H1 (cell line): ENCODE results near the gene SH3BP2. TPM values are rescaled to one million over a fixed set of nuclear protein-coding genes. Genes with fewer than 3 reads are reported as not detected.

ENCODE experiments used
- CHD2 ChIP-seq: IDR thresholded peaks from 2 replicates; pipeline ENCODE4 v1.6.1; 2012; ENCODE audit warnings: low read length, improper control_type of control experiment
- HDAC2 ChIP-seq, 2 experiments: fragments of 300-600 bp in 1 of 2; sonication (generic) in 1 of 2; IDR thresholded peaks; 2 replicates each; pipeline ENCODE4 v1.6.1; 2011 to 2012; ENCODE audit warnings: low read depth in 2 of 2, low read length in 2 of 2, mild to moderate bottlenecking in 2 of 2, moderate library complexity in 2 of 2, borderline replicate concordance in 1 of 2, inconsistent platforms in 1 of 2
- polyA plus RNA-seq, 7 experiments: library from polyadenylated mRNA; depleted of rRNA in 3 of 7; stranded (reverse) in 5 of 7; unstranded in 2 of 7; fragments of >200 nt in 5 of 7; fragments of 200-250 nt in 2 of 7; gene quantifications; 1 replicate in 5 of 7; 2 replicates in 1 of 7; 4 replicates in 1 of 7; pipeline versions ENCODE4 v1.2.1 to v1.2.3, GENCODE V29; 2011 to 2013; ENCODE audit warnings: missing spikeins in 2 of 7, mixed read lengths in 2 of 7
- total RNA-seq: library from RNA; stranded (reverse); fragmentation: NEBNext Ultra II Directional; extraction: Animal tissue kit (Norgen Biotek cat#: 25700); gene quantifications from 2 replicates; pipeline ENCODE4 v1.2.1, GENCODE V29; 2021
- TF ChIP-seq, protein P1 (sequence below), 3 experiments: IDR thresholded peaks; 1 replicate in 2 of 3; 2 replicates in 1 of 3; pipeline versions ENCODE4 v1.5.1 to v1.6.1; 2011; ENCODE audit warnings: low read length in 3 of 3, mild to moderate bottlenecking in 3 of 3, inconsistent platforms in 2 of 3, low read depth in 1 of 3, moderate library complexity in 1 of 3; ENCODE audit not compliant: insufficient read depth in 1 of 3; ENCODE audit errors: control extremely low read depth in 1 of 3

The SH3BP2 gene
- total and polyA plus RNA-seq, 2 of the 8 experiments (the other 6 are each of a cell fraction or from before 2014, with no cell fraction given): 27.4 to 31.4 TPM

DNA sequence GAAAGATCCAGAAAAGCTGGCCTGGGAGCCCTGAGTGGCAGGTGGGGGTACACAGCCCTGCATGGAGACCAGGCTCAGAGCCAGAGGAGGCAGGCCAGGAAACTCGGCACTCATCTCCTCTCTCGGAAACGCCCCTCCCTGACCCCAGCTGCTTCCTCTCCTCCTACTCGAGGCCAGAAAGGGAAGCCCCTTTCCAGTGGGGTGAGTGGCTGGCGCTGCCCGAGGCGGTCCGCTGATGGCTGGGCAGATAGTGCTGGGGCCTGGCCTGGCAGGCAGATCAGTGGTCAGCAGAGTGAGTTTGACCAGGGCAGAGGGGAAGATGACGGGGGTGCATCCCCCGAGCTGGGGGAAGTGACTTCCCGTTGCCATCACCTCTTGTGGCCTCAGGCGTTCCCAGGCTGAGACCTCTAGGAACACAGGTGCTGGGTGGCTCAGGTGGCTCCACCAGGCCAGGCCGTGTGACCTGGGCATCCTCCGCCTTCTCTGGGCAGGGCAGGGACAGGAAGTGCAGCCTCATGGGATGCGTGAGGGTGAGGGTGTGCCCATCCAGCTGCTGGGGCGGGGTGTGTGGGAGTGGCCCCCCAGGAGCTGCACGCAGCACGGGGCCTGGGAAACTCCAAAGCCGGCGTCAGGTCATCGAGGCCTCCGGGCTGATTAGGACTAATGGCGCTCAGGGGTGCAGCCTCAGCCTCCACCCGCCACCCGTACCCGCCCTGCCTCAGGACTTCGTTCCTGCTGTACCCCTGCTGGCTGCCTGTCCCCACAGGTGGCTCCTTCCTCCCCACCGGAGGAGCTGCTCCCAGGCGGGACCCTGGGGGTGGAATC is 5.7 kb downstream of the SH3BP2 start (continued):
- TF ChIP-seq, protein P1, sequence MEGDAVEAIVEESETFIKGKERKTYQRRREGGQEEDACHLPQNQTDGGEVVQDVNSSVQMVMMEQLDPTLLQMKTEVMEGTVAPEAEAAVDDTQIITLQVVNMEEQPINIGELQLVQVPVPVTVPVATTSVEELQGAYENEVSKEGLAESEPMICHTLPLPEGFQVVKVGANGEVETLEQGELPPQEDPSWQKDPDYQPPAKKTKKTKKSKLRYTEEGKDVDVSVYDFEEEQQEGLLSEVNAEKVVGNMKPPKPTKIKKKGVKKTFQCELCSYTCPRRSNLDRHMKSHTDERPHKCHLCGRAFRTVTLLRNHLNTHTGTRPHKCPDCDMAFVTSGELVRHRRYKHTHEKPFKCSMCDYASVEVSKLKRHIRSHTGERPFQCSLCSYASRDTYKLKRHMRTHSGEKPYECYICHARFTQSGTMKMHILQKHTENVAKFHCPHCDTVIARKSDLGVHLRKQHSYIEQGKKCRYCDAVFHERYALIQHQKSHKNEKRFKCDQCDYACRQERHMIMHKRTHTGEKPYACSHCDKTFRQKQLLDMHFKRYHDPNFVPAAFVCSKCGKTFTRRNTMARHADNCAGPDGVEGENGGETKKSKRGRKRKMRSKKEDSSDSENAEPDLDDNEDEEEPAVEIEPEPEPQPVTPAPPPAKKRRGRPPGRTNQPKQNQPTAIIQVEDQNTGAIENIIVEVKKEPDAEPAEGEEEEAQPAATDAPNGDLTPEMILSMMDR (IDR thresholded peaks at IDR 0.05; ENCODE audit: control extremely low read depth in 1 of 3, insufficient read depth in 1 of 3, low read depth in 1 of 3, low read length in 3 of 3): no peak
- TF ChIP-seq HDAC2 (IDR thresholded peaks at IDR 0.05; ENCODE audit: borderline replicate concordance in 1 of 2, low read depth in 2 of 2, low read length in 2 of 2) (no peak), CHD2 (no peak)
